ENCODE measurements around the gene DEFB119. TPM values are rescaled to one million over a fixed set of nuclear protein-coding genes. Genes with fewer than 3 reads are reported as not detected.

DEFB119 gene, protein sequence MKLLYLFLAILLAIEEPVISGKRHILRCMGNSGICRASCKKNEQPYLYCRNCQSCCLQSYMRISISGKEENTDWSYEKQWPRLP
- not detected in 2 replicates for total RNA-seq (2021)
- long read RNA-seq, result 0 reads

GRCh38 chr20:31390490-31390889 is at the start of gene DEFB119:
Gene DEFB119 (minus strand): TSS chr20:31390590. CDS start chr20:31390483, 107 bp downstream.
- no peak within 1 kb of the TSS for H2AK5ac ChIP-seq (ENCODE audit: insufficient read length, low read length)
- Mint-ChIP-seq H3K9me3 (peaks cover 86 to 91% of the 10 kb centered on the region in 2 experiments), H3K27me3 (ENCODE audit: low read depth) (peaks cover 4% of the 10 kb centered on the region; the same call in 1 of the 2 replicates), H3K4me1 (no peaks in the 10 kb centered on the region), H3K27ac (no peak within 1 kb of the TSS), H3K4me3 (no peak within 1 kb of the TSS), H3K36me3 (ENCODE audit: insufficient read depth in 1 of 3, low read depth in 3 of 3) (peaks cover 0 to 54% (median 13%) of the 10 kb centered on the region in 3 experiments; a peak in 6 of 7 replicates)
- H4K20me1 ChIP-seq (ENCODE audit: control insufficient read depth, insufficient read depth, insufficient read length), result no peaks in the 10 kb centered on the region
- H2BK15ac ChIP-seq (ENCODE audit: low read depth, low read length), result no peak within 1 kb of the TSS
- no peaks in the 10 kb centered on the region for H3K4me1 ChIP-seq (ENCODE audit: insufficient read depth, low read length)
- no CpG with 5 or more reads among the region's 1 CpG for WGBS (ENCODE audit: extremely low coverage, insufficient read length, low lambda C conversion rate)
- no peak for DNase-seq
- no peak within 1 kb of the TSS for H3K18ac ChIP-seq (ENCODE audit: insufficient read length, low read depth, low read length)
- no peaks in the 10 kb centered on the region for H3K27me3 ChIP-seq (ENCODE audit: insufficient read depth, low read length)
- H3K4ac ChIP-seq (ENCODE audit: low read depth, low read length), result no peak within 1 kb of the TSS
- no peaks in the 10 kb centered on the region for H3K79me2 ChIP-seq (ENCODE audit: insufficient read depth, low read length)
- H4K8ac ChIP-seq (replicated peaks; ENCODE audit: insufficient read length, low read depth, low read length), result no peak within 1 kb of the TSS
- H2BK20ac ChIP-seq (ENCODE audit: low read depth, low read length, poor library complexity, severe bottlenecking), result no peak within 1 kb of the TSS
- H2BK5ac ChIP-seq (ENCODE audit: insufficient read length, low read length), result no peak within 1 kb of the TSS
- peaks cover 4% of the 10 kb centered on the region for H3K23me2 ChIP-seq (ENCODE audit: insufficient read length, low read depth, low read length, poor library complexity, severe bottlenecking)
- H3K56ac ChIP-seq (ENCODE audit: insufficient read length, low read depth, low read length), result no peak within 1 kb of the TSS
- no peak within 1 kb of the TSS for H2AFZ ChIP-seq (ENCODE audit: low read length)
- H3K9ac ChIP-seq (ENCODE audit: extremely low read depth, insufficient read length, low read length), result no peak within 1 kb of the TSS
- no peak within 1 kb of the TSS for H3K4me2 ChIP-seq (ENCODE audit: insufficient read depth, insufficient read length, low read length)
- no peak within 1 kb of the TSS for H2BK120ac ChIP-seq (ENCODE audit: low read depth, low read length, poor library complexity, severe bottlenecking)
- H3K9me3 ChIP-seq (ENCODE audit: control insufficient read depth, low read depth, low read length), result peaks cover 85% of the 10 kb centered on the region
- H3T11ph ChIP-seq (ENCODE audit: low read length), result no peak within 1 kb of the TSS
- H3K27ac ChIP-seq (ENCODE audit: insufficient read length, low read depth, low read length), result no peak within 1 kb of the TSS
- H4K5ac ChIP-seq (ENCODE audit: insufficient read length, low read depth, low read length), result no peak within 1 kb of the TSS
- no peak within 1 kb of the TSS for H4K91ac ChIP-seq (ENCODE audit: insufficient read length, low read depth, low read length)
- no peak for TF ChIP-seq CTCF (conservative IDR thresholded peaks at IDR 0.05)
- no peak within 1 kb of the TSS for H3K14ac ChIP-seq (ENCODE audit: insufficient read depth, low read length)
- no peak within 1 kb of the TSS for H2BK12ac ChIP-seq (ENCODE audit: insufficient read length, low read depth, low read length)
- H3K23ac ChIP-seq (ENCODE audit: insufficient read length, low read depth, low read length), result no peak within 1 kb of the TSS
- H3K79me1 ChIP-seq (ENCODE audit: insufficient read depth, low read depth, low read length, poor library complexity, severe bottlenecking), result no peaks in the 10 kb centered on the region
